WTC11 (cell line): Measurements from ENCODE around the gene VSIG4.

Experiments used
- CTCF ChIP-seq: fragments of 200-600 bp; IDR thresholded peaks from 2 replicates; pipeline ENCODE4 v1.8.0; 2022; ENCODE audit warnings: antibody characterized with exemption
- FOXK1 ChIP-seq: sonication (generic); formaldehyde crosslinking; IDR thresholded peaks from 2 replicates; pipeline ENCODE4 v1.8.0; 2022; ENCODE audit warnings: mild to moderate bottlenecking, moderate library complexity, missing genetic modification reagents
- IRF2 ChIP-seq: sonication (generic); formaldehyde crosslinking; IDR thresholded peaks from 2 replicates; pipeline ENCODE4 v1.8.0; 2022; ENCODE audit warnings: low read depth, missing genetic modification reagents, borderline replicate concordance
- PRRX2 ChIP-seq: fragments of 250-450 bp; sonication (Bioruptor Pico); IDR thresholded peaks from 2 replicates; pipeline ENCODE4 v1.8.0; 2021; ENCODE audit warnings: mild to moderate bottlenecking
- ZMAT4 ChIP-seq: fragments of 250-450 bp; sonication (Bioruptor Pico); IDR thresholded peaks from 2 replicates; pipeline ENCODE4 v1.9.0; 2021; ENCODE audit warnings: mild to moderate bottlenecking

- TF ChIP-seq CTCF (no peak), FOXK1 (CRISPR knock-in tag) (no peak), ZMAT4 (no peak), PRRX2 (no peak), IRF2 (CRISPR knock-in tag) (no peak)
Measured at GRCh38 chrX:65993915-65994460, 45.9 kb downstream of the VSIG4 start.
